Right lobe of liver (tissue), 4 donors: ENCODE measurements around the gene KCNJ4.

Source experiments
- CTCF ChIP-seq, 4 donors: fragments of 200-600 bp in 3 of 4; fragments of 450-650 bp in 1 of 4; IDR thresholded peaks; one replicate each; pipeline versions ENCODE4 v1.5.1 to v1.8.0; 2016 to 2022; ENCODE audit warnings: antibody characterized with exemption in 4 of 4, mild to moderate bottlenecking in 2 of 4
- POLR2A ChIP-seq: fragments of 450-650 bp; IDR thresholded peaks from one replicate; pipeline ENCODE4 v1.6.1; 2017; ENCODE audit warnings: antibody characterized with exemption, mild to moderate bottlenecking
- donor health status: DM: no; HTN: no; CAD: no.
- donor health status: DM: no; HTN: no; CAD: no.
- donor health status: DM: no; HTN: yes; CAD: no.

GRCh38 chr22:38435010-38435409 is 20.0 kb downstream of the KCNJ4 start:
- TF ChIP-seq CTCF (IDR thresholded peaks at IDR 0.05) (no peak), POLR2A (no peak)
